Measurements from ENCODE around the gene FAM50B.

FAM50B gene

DNA sequence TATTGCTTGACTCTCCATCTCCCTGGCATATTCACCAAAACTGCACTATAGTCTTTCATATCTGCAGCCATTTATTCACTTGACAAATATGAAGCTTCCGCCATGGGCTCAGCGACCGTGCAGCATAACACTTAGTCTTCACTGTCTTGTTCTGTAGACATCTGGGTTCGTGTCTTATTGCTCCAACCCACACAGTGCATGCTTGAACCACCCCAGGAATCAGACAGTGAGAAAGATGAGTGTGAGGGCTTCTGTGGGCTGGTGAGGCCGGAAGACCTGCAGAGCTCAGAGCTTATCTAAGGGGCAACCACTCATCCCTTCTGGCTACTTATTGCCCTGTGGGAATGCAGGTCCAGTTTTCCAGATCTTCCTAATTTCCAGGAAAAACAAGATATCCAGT is 19.9 kb upstream of the FAM50B start:
- no peak overlapping the region for H3K4me3 ChIP-seq (IDR thresholded peaks at IDR 0.05; ENCODE audit: insufficient read depth, low read depth, low read length)
- no peak overlapping the region for H2AFZ ChIP-seq (ENCODE audit: low read depth)
- no peak for TF ChIP-seq CTCF (conservative IDR thresholded peaks at IDR 0.05; ENCODE audit: low read depth, low read length)
- H3K27me3 ChIP-seq (ENCODE audit: insufficient read depth, low read depth): no peaks in the 10 kb centered on the region
- no peaks in the 10 kb centered on the region for H3K4me1 ChIP-seq (ENCODE audit: low read depth, poor library complexity, severe bottlenecking)
- no peak overlapping the region for H3K4me2 ChIP-seq
- H3K27ac ChIP-seq: no peak overlapping the region
- no peaks in the 10 kb centered on the region for H3K36me3 ChIP-seq (ENCODE audit: insufficient read depth)
- no peaks in the 10 kb centered on the region for H4K20me1 ChIP-seq (ENCODE audit: insufficient read depth)
- no peak overlapping the region for H3K9ac ChIP-seq
- no peaks in the 10 kb centered on the region for H3K79me2 ChIP-seq (ENCODE audit: insufficient read depth, low read depth)

DNA sequence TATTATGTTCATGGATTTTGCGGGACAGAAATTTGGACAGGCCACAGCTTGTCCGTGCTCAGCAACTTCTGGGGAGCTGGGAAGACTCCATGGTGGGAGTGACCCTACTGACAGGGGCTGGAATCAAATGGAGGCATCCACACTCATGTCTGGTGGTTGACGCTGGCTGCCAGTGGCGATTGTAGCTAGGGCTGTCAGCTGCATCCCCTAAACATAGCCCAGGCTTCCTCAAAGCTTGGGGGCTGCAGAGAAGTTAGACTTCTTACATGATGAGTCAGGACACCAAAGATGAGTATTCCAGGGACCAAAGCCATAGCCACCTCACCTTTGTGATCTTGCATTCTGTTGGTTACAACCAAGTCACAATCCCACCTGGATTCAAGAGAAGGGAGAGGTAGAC is 18.4 kb upstream of the FAM50B start:
- no peak overlapping the region for H3K27ac ChIP-seq
- no peaks in the 10 kb centered on the region for H3K79me2 ChIP-seq (ENCODE audit: insufficient read depth, low read depth)
- no peak overlapping the region for H3K4me3 ChIP-seq (IDR thresholded peaks at IDR 0.05; ENCODE audit: insufficient read depth, low read depth, low read length)
- H3K4me1 ChIP-seq (ENCODE audit: low read depth, poor library complexity, severe bottlenecking): no peaks in the 10 kb centered on the region
- TF ChIP-seq CTCF (conservative IDR thresholded peaks at IDR 0.05; ENCODE audit: low read depth, low read length): no peak
- no peak overlapping the region for H3K9ac ChIP-seq
- H3K27me3 ChIP-seq (ENCODE audit: insufficient read depth, low read depth): no peaks in the 10 kb centered on the region
- H3K4me2 ChIP-seq: no peak overlapping the region
- H4K20me1 ChIP-seq (ENCODE audit: insufficient read depth): no peaks in the 10 kb centered on the region
- H3K36me3 ChIP-seq (ENCODE audit: insufficient read depth): no peaks in the 10 kb centered on the region
- H2AFZ ChIP-seq (ENCODE audit: low read depth): no peak overlapping the region

- Histone ChIP-seq H2AFZ (ENCODE audit: low read depth) (no peak overlapping the region), H3K4me1 (ENCODE audit: low read depth, poor library complexity, severe bottlenecking) (no peaks in the 10 kb centered on the region), H3K27me3 (ENCODE audit: insufficient read depth, low read depth) (no peaks in the 10 kb centered on the region), H3K9ac (no peak overlapping the region), H3K79me2 (ENCODE audit: insufficient read depth, low read depth) (no peaks in the 10 kb centered on the region), H3K4me3 (IDR thresholded peaks at IDR 0.05; ENCODE audit: insufficient read depth, low read depth, low read length) (no peak overlapping the region), H3K27ac (no peak overlapping the region), H4K20me1 (ENCODE audit: insufficient read depth) (no peaks in the 10 kb centered on the region), H3K4me2 (no peak overlapping the region), H3K36me3 (ENCODE audit: insufficient read depth) (no peaks in the 10 kb centered on the region)
- TF ChIP-seq CTCF (conservative IDR thresholded peaks at IDR 0.05; ENCODE audit: low read depth, low read length): no peak
Measured at GRCh38 chr6:3831761-3832530, 17.2 kb upstream of the FAM50B start.

- Histone ChIP-seq H3K27ac (no peak overlapping the region), H3K9ac (no peak overlapping the region), H3K36me3 (ENCODE audit: insufficient read depth) (no peaks in the 10 kb centered on the region), H3K4me1 (ENCODE audit: low read depth, poor library complexity, severe bottlenecking) (no peaks in the 10 kb centered on the region), H3K79me2 (ENCODE audit: insufficient read depth, low read depth) (no peaks in the 10 kb centered on the region), H3K4me2 (no peak overlapping the region), H3K27me3 (ENCODE audit: insufficient read depth, low read depth) (no peaks in the 10 kb centered on the region), H2AFZ (ENCODE audit: low read depth) (no peak overlapping the region), H3K4me3 (IDR thresholded peaks at IDR 0.05; ENCODE audit: insufficient read depth, low read depth, low read length) (no peak overlapping the region), H4K20me1 (ENCODE audit: insufficient read depth) (no peaks in the 10 kb centered on the region)
- TF ChIP-seq CTCF (conservative IDR thresholded peaks at IDR 0.05; ENCODE audit: low read depth, low read length): no peak
Measured at GRCh38 chr6:3835055-3835731, 14.0 kb upstream of the FAM50B start.
